Kidney epithelial cell (primary cell): ENCODE data around the gene IQCC. TPM values are rescaled to one million over a fixed set of nuclear protein-coding genes. Genes with fewer than 3 reads are reported as not detected.

Experiments used
- DNase-seq: peaks from one replicate; pipeline ENCODE4 v3.0.0-alpha.2; 2010; ENCODE audit warnings: low read depth
- H3K27me3 ChIP-seq: 2 replicates; pipeline ENCODE4 v1.6.0; 2011; ENCODE audit warnings: low read length; ENCODE audit not compliant: control insufficient read depth, insufficient read depth
- H3K36me3 ChIP-seq: 2 replicates; pipeline ENCODE4 v1.5.1; 2011; ENCODE audit warnings: low read length; ENCODE audit not compliant: control insufficient read depth, insufficient read depth
- H3K4me3 ChIP-seq: 2 replicates; pipeline ENCODE4 v1.5.1; 2011; ENCODE audit warnings: low read depth, mild to moderate bottlenecking, control low read depth, low read length
- CTCF ChIP-seq: IDR thresholded peaks from 2 replicates; pipeline ENCODE4 v1.5.1; 2011; ENCODE audit warnings: mild to moderate bottlenecking, moderate library complexity, low read length, control low read depth, inconsistent platforms; ENCODE audit not compliant: insufficient read depth, poor library complexity, severe bottlenecking
- total RNA-seq: library from RNA; depleted of rRNA; stranded (reverse); fragments of >200 nt; gene quantifications from 2 replicates; pipeline ENCODE4 v1.2.3, GENCODE V29; 2015

The IQCC gene
- total RNA-seq, 1 donor from 2014 or later: 2.5 TPM

DNA sequence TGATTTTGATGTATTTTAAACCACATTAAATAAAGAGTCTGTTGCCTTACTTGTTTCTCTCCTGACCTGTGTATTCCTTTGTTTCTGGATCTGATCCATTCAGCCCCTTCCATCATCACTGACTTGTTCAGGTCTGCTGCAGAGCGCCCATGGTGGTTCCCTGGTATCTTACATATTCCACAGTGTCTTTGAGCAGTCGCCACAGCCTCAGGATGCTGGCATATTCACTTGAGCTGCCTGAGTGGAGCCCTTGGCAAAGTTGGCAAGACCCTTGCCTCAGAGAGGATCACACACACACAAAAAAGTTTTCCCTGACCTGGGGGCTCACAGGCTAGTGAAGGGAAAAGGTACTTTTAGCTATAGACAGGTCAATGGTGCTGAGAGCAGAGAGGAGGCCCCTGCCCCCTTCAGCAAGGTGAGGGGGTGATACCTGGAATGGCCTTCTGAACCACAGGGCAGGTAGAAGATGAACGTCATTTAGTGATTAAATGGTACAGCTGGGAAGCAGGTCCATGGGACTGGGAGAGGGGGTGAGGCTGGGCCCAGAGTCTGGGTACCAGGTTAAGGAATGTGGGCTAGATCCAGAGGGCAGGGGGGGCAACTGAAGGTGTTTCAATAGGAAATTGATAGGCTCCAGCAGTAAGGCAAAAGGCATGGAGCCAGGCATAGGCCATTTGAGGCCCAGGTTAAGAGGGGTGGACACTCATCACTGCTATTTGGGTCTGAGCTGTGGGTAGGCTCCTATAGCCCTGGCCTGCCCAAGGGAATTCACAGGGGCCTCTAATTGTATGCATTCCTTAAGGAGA is 7.0 kb upstream of the IQCC start:
- Histone ChIP-seq H3K4me3 (no peak overlapping the region), H3K27me3 (no peaks in the 10 kb centered on the region), H3K36me3 (peaks cover 3% of the 10 kb centered on the region)
- DNase-seq: no peak
- TF ChIP-seq CTCF: no peak

DNA sequence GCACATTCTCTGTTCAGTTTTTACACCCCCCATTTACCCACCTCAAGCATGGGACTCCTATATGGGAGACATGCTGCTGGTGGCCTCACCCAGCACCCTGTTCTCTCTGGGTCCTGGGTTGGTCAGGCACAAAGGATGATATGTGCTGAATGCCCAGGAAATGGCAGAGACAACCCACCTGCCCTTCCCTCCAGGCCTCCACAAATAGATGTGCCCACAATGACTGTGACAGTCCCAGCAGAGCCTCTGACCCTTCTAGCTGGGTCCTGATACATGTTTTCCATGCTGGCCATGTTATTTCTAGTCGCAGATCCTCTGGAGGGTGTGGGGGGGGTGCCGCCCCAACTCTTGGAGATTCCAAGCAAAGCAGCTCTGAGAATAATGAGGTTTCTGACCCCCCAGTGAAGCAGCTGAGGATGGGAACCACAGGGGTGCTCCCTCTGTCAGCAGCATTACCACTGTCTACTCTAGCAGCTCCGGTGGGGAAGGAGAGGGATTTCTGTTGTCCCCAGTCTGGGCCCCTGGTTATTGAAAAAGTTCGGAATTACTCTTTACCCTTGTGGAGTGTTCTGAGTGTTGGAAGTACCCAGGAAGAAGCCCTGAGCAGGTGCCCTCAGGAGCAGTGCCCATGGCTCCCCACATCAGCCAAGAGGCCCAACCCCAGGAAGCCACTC is 6.3 kb upstream of the IQCC start:
- no peak overlapping the region for H3K4me3 ChIP-seq
- no peak for TF ChIP-seq CTCF
- DNase-seq: no peak
- no peaks in the 10 kb centered on the region for H3K27me3 ChIP-seq
- peaks cover 3% of the 10 kb centered on the region for H3K36me3 ChIP-seq

DNA sequence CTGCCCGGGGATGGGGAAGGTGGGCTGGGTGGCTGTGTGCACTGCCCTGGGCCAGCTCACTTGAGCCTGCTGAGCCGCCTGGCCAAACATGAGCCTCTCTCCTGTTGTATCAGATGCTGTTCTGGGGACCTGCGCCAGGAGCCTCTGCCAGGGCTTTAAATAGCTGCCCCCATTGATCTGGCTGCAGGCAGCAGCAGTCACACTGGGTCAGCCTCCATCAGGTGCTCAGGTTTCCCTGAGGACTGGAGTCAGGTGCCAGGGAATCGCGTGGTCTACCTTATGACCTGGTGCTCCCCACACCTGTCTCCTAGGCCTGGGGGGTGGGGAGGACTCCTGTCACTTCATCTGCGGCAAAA is 5.8 kb upstream of the IQCC start:
- no peak for TF ChIP-seq CTCF
- Histone ChIP-seq H3K27me3 (no peaks in the 10 kb centered on the region), H3K36me3 (peaks cover 3% of the 10 kb centered on the region), H3K4me3 (no peak overlapping the region)
- DNase-seq: no peak

GRCh38 chr1:32200226-32201010 is 5.1 kb upstream of the IQCC start, which contains the start of gene CCDC28B:
Gene CCDC28B, plus strand, starts transcription at chr1:32200595. Its CDS starts 1,341 bp downstream, at chr1:32201936.
- no peaks in the 10 kb centered on the region for H3K27me3 ChIP-seq
- no peak for DNase-seq
- H3K4me3 ChIP-seq: peak within 1 kb of the TSS; percentile 66
- no peak for TF ChIP-seq CTCF
- no peaks in the 10 kb centered on the region for H3K36me3 ChIP-seq

DNA sequence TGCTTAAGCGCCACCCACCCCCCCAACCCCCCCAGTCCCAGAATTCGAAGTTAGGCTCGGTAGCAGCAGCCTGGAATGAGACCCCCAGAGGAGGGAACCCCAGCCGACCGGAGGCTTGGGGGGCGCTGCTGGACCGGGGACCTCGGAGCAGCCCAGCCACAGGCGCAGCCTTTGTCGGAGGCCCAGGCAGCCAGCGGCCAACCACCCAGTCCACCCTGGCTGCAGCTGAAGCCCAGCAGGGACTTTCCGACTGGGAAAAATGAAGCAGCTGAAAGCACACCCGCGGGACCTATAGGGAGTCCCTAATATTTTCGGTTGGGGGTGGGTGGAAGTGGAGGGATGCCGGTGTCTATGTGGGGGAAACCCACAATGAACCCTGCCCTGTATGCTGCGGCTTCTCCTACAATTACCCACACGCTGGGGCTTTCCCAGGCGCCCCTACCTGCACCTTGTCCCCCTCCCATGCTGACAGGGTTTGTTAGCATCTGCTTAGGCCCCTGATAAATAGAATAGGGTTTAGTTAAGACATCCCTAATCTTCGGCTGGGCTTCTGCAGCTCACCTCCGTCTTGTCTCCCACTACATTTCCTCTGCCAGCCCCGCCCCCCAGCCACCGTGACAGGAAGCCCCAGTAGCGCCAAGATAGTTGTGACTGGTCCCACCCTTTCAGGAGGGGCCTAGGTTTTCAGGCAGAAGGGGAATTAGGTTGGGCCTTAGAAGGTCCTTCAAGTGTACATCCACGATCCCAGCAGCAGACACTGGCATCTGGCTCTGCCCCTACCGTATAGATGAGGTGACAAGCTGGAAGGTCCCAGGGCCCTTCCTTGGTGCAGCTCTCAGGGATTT is 4.2 kb upstream of the IQCC start:
- no peak for DNase-seq
- Histone ChIP-seq H3K27me3 (no peaks in the 10 kb centered on the region), H3K4me3 (peak overlapping the region; percentile 66), H3K36me3 (no peaks in the 10 kb centered on the region)
- TF ChIP-seq CTCF: peak; percentile 17
